HK-2 (cell line): Measurements from ENCODE around the gene TMEM273.

Experiments used
- DNase-seq: peaks from one replicate; pipeline ENCODE4 v3.0.0-alpha.2; 2018; ENCODE audit not compliant: unreplicated experiment

Gene TMEM273

DNA sequence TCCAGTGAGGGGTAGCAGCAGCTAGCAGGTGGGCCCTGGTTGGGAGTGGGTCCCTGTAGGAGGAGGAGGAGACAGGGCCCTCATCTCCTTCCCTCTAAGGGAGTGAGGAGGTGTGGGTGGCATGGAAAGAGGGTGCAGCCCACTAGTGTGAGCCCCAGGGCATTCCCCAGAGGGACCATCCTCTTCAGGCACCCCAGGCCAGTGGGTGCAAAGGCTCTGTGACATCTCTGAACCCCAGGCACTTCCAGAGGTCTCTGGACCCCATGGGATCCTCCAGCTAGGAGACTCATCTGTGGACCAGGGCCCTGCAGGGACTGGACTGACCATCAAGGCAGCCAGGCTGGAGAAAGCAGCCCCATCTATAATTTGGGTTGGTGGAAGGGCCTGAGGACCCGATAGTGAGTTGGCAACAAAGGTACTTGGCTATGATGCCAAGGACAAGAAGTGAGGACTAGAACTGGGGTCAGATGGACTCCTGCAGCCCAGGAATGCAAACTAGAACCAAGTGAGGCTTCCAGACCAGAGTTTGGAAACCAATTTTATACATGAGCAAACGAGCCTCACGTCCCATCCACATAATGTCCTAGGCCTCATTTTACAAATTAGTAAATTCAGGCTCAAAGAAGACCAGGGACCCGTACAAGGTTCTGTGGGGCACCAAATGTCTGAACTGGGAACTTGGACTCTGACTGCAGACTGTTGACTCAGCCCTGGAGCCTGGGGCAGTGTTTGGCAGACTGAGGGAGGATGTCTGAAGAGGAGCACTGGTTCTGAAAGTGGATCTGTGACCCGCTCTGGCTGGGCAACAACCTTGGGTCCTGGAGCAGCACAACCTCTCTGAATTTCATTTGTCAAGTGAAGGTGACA, 71.4 kb downstream of the TMEM273 start:
- DNase-seq: no peak

DNA sequence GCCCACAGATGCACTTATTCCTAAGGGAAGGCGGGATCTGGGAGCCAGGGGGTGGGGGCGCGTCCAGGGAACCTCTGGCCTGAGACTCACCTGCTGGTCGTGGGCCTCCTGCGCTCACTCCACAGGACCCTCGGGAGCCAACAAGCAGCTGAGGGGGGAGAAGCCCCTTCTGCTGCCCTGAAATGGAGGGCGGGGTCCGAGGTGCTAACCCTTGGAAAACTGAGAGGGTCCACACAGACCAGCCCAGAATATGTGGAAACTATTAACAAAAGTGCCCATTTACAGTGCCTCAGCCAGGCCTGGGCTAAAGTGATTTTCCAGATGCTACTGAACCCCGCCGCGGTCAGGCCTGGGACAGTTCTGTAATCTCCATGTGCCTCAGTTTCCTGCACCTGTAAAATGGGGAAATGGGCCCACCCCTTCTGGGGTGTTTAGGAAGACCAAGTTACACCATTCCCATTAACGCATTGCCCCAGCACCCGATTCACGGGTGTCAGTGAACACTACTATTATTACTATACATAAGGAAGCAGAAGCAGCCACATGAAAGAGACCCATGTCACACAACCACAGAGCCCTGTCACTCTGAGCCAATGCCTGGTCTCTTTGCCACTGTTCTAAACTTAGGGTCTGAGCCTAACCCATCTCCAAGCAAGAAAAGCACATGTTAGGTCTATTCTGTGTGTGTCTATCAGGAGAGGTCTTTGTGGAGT, 72.2 kb downstream of the TMEM273 start:
- no peak for DNase-seq

DNA sequence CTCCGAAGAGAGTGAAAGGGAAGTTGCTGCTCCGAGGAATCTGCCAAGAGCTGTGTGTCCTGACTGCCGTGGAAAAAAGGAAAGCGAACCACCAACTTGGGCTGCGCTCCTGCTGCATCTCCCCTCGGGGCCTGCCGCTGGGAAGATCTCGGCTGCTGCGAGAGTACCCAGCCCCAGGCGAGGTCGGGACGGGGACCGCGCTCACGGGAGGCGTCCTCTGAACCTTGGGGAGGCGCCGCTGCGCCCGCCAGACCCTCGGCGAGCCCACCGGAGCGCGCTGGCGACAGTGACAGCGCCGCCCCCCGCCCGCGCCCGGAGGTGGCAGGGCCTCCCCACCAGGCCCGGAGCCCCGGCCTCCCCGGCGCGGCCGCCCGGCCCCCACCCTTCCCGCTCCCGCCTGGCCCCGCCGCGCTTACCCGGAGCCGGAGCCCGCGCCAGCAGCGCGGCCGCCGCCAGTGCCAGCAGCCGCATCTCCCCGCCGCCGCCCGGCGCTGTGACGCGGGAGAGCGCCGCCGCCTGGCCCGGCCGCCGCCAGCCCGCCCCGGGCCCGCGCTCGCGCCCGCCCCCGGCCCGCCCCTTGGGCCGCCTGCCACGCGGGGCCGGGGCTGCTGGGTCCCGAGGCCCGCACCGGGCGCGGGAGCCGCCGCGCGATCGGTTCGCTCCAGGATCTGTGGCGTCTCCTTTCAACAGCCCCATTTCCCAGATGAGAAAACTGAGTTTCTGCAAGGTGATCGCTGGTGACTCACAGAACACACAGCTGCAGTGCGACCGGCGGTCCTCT, 73.0 kb downstream of the TMEM273 start, which contains the start of gene VSTM4:
Gene VSTM4 (minus strand): TSS at position 508 of the 781 bp plus-strand sequence. CDS start 37 bp downstream, at position 471.
- DNase-seq: peak; percentile 58

DNA sequence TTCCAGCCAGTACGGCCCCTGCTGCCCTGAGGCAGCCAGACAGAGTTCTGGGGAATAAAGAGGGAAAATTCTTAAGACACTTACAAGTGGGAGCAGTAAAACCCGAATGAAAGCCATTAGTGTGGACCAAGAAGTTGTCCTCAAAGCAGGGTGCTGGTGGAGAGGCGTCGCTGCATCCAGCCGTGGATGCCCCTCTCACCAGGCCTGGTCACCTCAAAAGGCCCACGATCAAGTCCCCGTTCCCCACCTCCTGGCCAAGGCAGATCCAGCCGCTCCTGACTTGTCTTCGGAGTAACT, 73.5 kb downstream of the TMEM273 start:
- DNase-seq: no peak

DNA sequence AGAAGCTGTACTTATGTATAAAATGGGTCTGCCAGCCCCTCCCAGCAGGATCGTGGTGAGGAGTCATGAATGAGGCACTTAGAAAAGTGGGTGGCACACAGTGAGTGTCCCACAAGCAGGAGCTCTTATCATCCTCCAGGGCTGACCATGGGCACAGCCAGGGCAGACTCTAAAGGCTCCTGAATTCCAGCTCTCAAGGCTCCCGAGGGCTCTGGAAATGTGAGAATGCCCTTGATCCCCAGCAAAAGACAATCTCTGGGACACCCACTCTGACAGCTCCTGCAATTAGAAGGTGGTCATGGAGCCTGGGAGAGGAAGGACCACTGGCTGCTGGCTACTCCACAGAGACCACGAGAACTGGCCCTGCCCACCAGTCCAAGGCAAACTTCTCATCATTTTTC, 74.5 kb downstream of the TMEM273 start:
- peak; percentile 40 for DNase-seq

DNA sequence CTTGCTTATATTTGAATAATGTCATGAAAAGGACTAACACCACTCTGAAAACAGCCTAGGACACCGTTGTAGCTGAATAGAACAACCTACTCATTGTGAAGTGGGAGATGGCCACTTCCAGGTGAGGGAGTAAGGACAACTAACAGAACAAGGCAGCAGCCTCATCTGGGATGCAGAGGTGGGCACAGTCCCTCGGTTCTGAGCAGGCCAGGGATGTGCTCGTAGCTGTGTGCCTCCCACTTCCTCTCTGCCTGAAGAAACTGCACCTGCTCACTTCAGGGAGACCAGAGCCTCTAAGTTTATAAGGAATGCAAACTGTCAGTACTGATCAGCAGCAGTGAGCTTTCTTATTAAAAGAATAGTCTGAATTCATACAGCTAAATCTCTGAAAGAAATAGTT, 75.3 kb downstream of the TMEM273 start:
- DNase-seq: no peak

DNA sequence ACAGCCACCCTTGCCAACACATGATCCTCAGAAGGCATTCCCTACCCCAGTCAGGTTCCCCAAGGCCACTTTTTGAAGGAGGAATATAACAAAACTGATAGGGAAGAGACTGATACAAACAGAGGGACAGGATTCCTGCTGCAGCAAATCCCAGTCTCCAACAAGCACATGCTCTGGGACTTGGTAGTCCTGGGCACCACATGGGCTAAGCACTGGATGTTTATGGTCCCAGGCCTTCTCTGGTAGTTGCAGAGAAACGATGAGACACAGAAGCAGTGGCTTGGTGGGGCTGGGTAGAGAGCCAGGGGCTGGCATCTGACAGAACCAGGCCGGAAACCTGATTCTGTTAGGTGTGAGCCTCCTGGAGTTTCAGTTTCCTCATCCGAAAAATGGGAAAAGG, 76.1 kb downstream of the TMEM273 start:
- no peak for DNase-seq

DNA sequence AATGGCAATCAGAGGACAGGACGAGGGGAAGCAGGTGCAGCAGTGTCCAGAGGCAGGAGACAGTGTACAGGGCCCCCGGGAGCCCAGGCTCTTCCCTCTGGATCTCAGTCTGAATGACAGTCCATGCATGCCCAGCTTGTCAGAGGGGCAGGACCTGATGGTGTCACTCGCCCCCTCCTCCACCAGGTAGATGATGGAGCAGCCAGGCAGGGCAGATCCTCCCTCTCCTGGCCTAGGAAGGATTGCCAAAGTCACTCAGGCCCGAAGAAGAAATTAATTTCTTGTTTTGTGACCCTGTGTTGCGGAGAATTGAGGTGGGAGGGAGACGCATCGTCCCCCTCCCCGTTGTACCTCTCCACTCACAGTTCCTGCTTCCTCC, 76.9 kb downstream of the TMEM273 start:
- DNase-seq: no peak

DNA sequence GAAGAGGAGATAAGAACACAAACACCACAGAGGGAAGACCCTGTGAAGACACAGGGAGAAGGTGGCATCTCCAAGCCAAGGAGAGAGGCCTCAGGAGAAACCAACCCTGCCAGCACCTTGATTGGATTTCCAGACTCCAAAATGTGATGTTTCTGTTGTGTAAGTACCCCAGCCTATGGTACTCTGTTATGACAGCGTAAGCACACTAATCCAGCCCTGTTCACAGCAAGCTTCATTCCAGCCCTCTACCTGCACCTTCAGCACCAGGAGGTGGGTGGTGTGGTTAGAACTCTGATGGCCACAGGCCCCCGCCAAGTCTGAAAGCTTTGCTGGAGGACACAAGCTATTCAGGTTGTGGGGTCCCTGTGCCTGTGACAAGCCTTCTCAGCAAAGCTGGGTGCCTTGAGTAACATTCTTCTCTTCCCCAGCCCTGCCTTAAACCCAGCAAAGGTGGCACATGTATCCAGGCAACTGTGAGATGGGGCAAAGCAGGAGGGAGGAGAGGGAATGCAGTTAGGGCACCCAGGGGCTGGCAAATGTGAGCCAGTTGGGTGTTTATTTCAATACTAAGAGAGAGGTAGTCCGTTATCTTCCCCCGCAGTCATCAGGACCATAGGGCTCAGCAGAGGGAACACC, 77.4 kb downstream of the TMEM273 start:
- no peak for DNase-seq

DNA sequence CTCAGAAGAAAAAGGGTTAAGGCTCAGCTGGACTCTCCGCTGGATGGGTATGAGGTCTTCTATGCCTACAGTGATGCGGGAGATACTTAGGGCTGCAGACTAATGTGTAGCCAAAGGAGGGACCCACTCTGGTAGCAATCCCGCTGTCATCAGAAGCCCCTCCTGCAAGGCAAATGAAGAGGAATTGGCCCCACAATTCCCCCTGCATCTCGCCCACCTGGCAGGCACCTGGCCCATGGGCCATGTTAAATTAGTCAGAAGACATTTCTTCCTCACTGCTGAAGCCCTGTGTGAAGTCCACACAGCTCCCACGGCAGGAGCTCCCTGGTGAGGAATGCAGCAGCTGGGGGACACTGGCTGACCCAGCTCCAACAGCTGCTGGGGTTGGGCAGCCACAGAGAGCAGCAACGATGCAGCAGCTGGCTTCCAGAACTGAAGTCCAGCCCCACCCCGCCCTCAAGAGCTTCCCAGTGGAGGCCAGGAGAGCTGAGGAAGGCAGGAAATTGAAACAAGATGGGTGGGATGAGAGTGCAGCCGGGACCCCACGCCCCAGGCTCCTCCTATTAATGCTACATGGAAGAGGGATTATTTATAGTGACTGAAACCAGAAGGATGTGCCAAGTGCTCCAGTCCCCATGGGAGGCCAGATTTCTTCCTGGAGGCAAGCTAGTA, 78.4 kb downstream of the TMEM273 start:
- no peak for DNase-seq

DNA sequence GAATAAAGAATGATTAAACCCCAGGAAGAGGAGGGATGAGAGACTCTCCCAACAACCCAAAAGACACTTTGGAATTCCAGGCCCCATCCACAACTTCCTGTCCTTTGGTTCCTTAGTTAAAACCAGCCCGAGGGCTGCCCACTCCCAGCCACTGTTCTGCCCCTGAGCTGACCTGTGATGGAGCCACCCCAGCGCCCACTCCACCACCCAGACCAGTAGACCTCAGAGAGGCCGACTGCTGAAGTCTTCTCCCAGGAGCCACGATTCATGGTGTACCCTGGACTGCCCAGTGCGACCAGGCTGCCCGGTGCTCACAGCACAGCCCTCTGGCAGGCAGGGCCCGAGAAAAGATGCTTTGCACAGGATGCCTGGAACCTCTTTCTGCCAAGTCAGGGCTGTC, 79.5 kb downstream of the TMEM273 start:
- DNase-seq: no peak

DNA sequence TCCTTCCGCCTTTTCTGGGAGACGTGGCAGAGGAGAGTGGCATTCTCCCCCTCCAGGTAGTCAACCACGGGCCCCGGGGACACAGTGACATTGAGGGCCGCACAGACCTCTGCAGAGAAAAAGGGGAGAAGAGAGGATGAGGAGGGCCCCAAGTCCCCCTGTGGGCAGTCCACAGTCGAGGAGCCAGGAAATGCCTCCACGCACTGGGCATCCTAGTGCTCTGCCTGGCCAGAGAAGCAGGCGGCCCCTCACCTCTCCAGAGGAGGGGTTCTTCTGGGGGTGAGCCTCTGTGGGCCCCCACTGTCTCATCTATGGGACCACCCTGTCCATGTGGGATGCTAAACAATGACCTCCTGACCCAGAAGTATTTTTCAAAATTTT, 80.3 kb downstream of the TMEM273 start:
- DNase-seq: no peak

DNA sequence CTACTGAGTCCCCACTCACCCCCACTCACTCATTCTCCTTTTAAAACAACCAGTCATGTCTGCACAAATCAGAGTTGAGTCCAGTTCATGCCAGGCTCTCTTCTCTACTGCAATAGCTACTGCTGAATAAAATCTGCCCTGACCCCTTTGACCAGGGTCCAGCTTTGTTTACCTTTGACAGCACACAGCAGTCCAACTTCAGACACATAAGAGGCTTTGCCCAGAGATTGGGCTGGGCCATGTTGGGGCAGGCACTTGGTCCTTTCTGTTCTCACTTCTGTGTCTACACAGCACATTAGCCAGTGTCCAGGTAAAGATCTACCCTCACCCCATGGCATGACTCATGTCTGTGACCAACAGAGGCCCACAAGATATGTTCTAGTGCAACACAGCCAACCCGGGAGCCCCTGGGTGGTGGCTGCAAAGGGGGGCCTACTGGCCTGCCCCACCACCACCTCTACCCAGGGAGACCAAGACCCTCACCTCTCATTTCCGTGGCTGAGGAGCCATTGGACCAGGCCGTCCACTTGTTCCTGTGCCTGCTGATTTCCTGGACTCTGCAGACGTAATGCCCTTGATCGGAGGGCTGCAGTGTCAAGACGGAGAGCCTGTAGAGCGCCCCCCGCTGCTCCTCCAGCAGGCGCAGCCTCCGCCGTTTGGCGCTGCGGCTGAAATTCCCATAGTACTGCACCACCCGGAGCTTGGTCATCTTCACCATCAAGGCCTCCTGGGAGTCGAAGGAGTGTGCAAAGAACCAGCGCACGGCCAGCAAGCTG, 80.9 kb downstream of the TMEM273 start:
- no peak for DNase-seq

DNA sequence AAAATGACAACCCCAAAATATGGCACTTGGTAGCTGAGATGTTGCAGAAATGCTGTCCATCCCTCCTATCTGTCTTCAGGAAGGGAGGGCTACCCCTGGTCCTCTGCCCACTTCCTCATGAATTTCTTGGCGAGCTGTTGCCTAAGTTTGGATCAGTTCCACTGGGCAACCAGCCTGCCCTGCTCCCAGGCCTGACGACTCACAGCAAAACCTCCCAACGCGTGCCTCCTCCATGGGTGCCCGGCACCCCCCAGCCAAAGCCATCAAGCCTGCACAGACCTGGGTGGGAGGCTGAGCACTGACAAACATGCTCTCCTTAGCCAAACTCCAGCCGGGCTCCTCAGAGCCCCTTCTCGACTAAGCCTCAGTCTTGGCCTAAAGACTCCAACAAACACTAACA, 81.7 kb downstream of the TMEM273 start:
- DNase-seq: no peak

DNA sequence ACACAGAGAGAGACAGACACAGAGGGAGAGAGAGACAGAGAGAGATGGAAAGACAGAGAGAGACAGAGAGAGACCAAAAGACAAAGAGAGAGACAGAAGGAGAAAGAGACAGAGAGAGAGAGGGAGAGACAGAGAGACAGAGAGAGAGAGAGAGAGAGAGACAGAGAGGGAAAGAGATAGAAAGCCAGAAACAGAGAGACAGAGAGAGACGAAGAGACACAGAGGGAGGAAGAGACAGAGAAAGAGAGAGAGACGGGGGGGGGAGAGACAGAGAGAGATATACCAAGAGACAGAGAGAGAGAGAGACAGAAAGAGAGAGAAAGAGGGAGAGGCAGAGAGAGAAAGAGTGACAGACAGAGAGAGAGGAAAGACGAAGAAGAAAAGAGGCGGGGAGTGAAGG, 83.1 kb downstream of the TMEM273 start:
- DNase-seq: no peak
